ENCODE measurements around the gene UMPS.
"Not testable (repeated sequence)": the region's sequence is repeated elsewhere in the genome, so short reads cannot be mapped to it uniquely, and the experiment has no call there.

The UMPS gene

GRCh38 chr3:124707223-124707622, 23.0 kb upstream of the UMPS start:
- DNase-seq (ENCODE audit: low read depth in 2 of 2), result not testable (repeated sequence)

- DNase-seq (ENCODE audit: low read depth in 2 of 2), result peak; percentile 85 to 86
Measured at GRCh38 chr3:124707656-124708062, 22.6 kb upstream of the UMPS start.

GRCh38 chr3:124714223-124714853, 15.9 kb upstream of the UMPS start:
- DNase-seq (ENCODE audit: low read depth in 2 of 2), result no peak

DNA sequence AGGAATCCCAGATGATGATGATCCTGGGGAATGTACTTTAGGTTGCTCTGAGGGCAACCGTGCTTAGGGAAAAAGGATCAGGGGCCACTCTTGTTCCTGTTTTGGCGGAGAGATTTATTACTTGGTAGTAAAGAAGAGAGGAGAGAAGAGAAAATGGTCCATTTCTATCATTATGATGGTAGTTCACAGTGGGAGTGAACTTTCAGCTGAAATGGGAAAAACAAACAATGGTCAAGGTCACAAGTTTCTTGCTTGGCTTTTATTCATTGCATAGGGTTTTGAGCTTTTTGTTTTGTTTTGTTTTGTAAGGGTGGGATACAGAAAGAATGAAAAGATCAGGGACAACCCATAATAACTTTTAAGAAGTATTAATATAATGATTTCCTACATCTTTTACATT, 7.7 kb upstream of the UMPS start:
- no peak for DNase-seq (ENCODE audit: low read depth in 2 of 2)

DNA sequence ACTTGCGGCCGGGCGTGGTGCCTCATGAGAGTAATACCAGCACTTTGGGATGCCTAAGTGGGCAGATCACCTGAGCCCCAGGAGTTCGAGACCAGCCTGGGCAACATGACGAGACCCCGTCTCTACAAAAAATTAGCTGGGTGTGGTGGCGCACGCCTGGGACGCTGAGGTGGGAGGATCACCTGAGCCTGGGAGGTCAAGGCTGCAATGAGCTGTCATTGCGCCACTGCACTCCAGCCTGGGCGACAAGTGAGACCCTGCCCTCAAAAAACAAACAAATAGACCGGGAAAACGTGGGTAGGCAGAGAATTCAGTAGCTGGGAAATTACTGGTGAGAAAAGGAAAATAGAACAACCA, 667 bp downstream of the UMPS start:
- DNase-seq (ENCODE audit: low read depth in 2 of 2), result no peak

DNA sequence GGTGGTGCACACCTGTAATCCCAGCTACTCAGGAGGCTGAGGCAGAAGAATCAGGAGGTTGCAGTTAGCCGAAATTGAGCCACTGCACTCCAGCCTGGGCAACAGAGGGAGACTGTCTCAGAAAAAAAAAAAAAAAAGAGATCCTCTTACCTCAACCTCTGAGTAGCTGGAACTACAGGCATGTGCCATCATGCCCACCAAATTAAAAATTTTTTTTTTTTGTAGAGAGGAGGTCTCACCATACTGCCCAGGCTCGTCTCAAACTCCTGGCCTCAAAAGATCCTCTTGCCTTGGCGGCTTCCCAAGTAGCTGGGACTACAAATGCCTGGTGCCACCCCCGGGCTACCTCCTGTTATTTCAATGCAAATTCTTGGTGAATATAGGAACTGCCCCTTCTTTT, 1.5 kb downstream of the UMPS start:
- no peak for DNase-seq (ENCODE audit: low read depth in 2 of 2)

DNA sequence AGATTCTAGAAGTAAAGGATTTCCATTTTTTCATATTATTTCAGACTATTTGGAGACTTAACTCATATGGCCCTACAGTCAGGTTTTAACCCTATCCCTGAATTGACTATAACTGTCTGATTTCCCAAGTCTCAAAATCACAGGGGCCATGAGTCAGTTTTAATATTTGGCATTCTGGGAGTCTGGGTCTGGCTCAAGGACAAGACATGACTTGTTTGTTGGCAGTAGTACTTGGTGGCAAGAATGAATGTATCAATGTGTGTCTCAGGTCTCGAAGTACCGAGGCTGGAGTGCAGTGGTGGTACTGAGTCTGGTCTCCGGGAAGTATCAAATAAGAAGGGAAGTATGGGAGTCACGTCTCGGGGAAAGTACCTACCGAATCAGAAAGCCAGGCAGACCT, 10.8 kb downstream of the UMPS start:
- DNase-seq (ENCODE audit: low read depth in 2 of 2), result no peak

DNA sequence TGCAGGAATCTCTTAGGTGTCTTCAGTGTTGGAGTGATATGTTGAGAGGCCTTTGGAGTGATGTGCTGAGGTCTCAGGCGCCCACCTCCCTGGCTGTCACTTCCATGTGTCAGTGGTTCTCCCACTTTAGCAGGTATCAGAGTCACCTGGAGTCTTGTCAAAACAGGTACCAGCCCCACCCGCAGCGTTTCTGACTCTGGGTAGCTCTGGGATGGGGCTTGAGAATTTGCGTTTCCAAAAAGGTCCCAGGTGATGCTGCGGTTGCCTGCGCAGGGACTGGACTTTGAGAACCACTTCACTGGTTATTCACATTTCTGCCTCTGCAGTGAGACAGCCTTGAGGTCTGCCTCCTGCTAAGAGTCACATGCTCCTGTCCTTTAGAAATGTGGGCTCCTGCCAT, 15.5 kb downstream of the UMPS start:
- no peak for DNase-seq (ENCODE audit: low read depth in 2 of 2)

GRCh38 chr3:124747111-124747981, 17.1 kb downstream of the UMPS start:
- DNase-seq (ENCODE audit: low read depth in 2 of 2), result no peak

- no peak for DNase-seq (ENCODE audit: low read depth in 2 of 2)
Measured at GRCh38 chr3:124748560-124749198, 18.4 kb downstream of the UMPS start.

GRCh38 chr3:124749877-124750276, 19.6 kb downstream of the UMPS start:
- DNase-seq (ENCODE audit: low read depth in 2 of 2), result not testable (repeated sequence)

DNA sequence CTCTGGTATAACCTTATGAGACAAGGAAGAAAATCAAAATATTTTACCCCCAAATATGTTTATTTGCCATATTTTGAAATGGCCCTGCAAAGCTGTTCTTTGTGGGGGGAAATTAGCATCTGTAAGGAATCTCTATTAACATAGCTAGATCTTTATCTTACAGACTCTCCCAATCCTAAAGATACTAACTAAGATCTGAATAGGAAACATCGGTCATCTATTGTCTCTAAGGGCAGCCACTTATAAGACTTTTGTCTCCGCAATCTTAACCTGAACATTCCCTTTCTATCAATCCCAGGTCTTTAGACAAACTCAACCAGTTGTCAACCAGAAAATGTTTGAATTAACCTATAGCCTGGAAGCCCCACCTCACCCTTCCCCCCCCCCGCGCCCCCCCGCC, 21.2 kb downstream of the UMPS start:
- DNase-seq (ENCODE audit: low read depth in 2 of 2), result no peak

DNA sequence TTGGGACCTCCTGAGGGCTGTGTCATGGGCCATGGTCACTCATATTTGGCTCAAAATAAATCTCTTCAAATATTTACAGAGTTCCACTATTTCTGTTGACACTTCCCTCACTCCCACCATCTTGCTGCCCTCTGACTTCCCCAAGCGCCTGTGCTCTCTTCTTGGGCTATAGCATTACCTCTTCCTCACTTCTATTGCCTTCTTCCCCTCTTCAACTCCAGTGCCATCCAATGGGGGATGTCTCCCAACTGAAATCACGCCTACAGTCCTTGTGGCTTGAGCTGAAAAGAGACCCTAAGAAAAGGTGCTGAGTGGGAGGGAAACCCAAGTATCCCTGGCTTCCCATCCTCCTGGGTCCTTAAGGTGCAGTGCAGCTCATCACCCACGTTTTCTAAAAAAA, 21.8 kb downstream of the UMPS start:
- no peak for DNase-seq (ENCODE audit: low read depth in 2 of 2)

DNA sequence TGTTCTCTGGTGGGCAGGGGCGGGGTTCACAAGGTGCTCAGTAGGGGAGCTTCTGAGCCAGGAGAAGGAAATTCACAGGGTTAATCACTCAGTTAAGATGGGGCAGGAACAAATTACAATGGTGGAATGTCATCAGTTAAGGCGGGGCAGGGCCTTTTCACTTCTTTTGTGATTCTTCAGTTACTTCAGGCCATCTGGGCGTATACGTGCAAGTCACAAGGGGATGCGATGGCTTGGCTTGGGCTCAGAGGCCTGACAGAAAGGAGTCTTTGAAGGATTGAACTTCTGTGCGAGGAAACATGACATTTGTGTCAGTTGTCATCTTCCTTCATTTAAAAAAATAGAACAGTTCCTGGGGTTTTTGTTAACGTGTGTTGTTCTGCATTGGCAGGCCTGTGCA, 27.7 kb downstream of the UMPS start:
- DNase-seq (ENCODE audit: low read depth in 2 of 2), result not testable (repeated sequence)

- DNase-seq (ENCODE audit: low read depth in 2 of 2), result no peak
Measured at GRCh38 chr3:124758851-124759635, 28.8 kb downstream of the UMPS start.

- no peak for DNase-seq (ENCODE audit: low read depth in 2 of 2)
Measured at GRCh38 chr3:124759666-124760401, 29.6 kb downstream of the UMPS start.

DNA sequence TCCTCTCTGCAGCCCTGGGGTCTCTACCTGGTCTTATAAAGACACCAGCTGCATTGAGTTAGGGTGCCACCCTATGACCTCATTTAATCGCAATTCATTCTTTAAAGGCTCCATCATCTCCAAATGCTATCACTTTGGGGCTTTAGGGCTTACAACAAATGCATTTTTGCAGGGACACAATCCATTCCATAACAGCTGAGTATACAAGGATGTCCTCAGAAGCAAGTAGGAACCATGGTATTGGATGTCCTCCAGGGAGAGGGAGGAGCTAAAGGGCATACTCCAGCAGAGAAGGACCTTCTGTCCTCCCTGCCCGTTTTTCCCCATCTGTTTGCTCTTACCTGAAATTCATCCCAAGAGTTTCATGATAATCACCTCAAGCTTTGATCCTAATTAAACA, 30.3 kb downstream of the UMPS start:
- peak in 1 of 2 experiments; percentile 45 for DNase-seq (ENCODE audit: low read depth in 2 of 2)

- peak; percentile 50 to 56 for DNase-seq (ENCODE audit: low read depth in 2 of 2)
Measured at GRCh38 chr3:124761250-124761796, 31.1 kb downstream of the UMPS start.

GRCh38 chr3:124761935-124762660, 31.8 kb downstream of the UMPS start:
- DNase-seq (ENCODE audit: low read depth in 2 of 2), result no peak

DNA sequence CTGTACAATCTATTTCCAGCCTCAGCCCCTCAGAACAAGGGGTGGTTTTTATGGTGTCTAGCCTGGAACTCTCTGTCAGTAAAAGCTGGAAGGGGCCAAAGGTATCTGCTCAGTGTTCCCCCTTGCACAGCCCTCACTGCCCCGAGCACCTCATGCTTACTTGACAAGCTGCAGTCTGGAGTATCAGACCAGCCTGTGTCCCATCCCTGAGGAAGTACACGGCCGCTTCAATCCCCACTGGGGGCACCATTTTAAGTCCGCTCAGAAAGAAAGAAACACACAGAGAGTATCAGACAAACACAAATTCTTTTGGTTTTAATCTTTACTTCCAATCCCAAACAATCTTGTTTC, 32.4 kb downstream of the UMPS start:
- no peak for DNase-seq (ENCODE audit: low read depth in 2 of 2)

- no peak for DNase-seq (ENCODE audit: low read depth in 2 of 2)
Measured at GRCh38 chr3:124763206-124763605, 33.0 kb downstream of the UMPS start.
